Measurements from ENCODE around the gene ATP9A. TPM values are rescaled to one million over a fixed set of nuclear protein-coding genes. Genes with fewer than 3 reads are reported as not detected.

Gene ATP9A
- total RNA-seq, 4 donors from 2014 or later = 17.6 to 28.2 (median 19.5) TPM

GRCh38 chr20:51574248-51575033 lies 193.7 kb downstream of the ATP9A start:
- TF ChIP-seq POLR2A (IDR thresholded peaks at IDR 0.05) (no peak), CTCF (IDR thresholded peaks at IDR 0.05) (no peak)
- DNase-seq = no peak
- intact Hi-C loops (cut with DNase I) = no loop called here
- peaks cover 5 to 26% (median 8%) of the 10 kb centered on the region in 3 donors for H3K4me1 ChIP-seq
- peaks cover 0 to 5% (median 0%) of the 10 kb centered on the region in 3 donors for H3K9me3 ChIP-seq
- peaks cover 0 to under 1% (median 0%) of the 10 kb centered on the region in 4 donors for H3K27me3 ChIP-seq
- WGBS, 2 donors = 69 to 95% methylated on average over 3 to 5 of the region's 6 CpGs
- no peaks in the 10 kb centered on the region for H3K36me3 ChIP-seq
- no peak overlapping the region for H3K27ac ChIP-seq
- no peak overlapping the region for H3K4me3 ChIP-seq

GRCh38 chr20:51573576-51574243 lies 194.5 kb downstream of the ATP9A start:
- Histone ChIP-seq H3K4me3 (no peak overlapping the region), H3K27me3 (peaks cover 0 to 6% (median 0%) of the 10 kb centered on the region in 4 donors), H3K36me3 (no peaks in the 10 kb centered on the region), H3K4me1 (peaks cover 5 to 26% (median 8%) of the 10 kb centered on the region in 3 donors), H3K9me3 (peaks cover 0 to 5% (median 0%) of the 10 kb centered on the region in 3 donors), H3K27ac (peak overlapping the region in 2 of 4 donors; percentile 43 to 48)
- intact Hi-C loops (cut with DNase I) = no loop called here
- DNase-seq = no peak
- TF ChIP-seq POLR2A (IDR thresholded peaks at IDR 0.05) = no peak
- TF ChIP-seq CTCF (IDR thresholded peaks at IDR 0.05) = no peak
- 21 to 48% methylated on average over 7 to 8 of the region's 8 CpGs for WGBS, 2 donors

GRCh38 chr20:51571460-51571794 lies 196.8 kb downstream of the ATP9A start:
- H3K36me3 ChIP-seq = no peaks in the 10 kb centered on the region
- DNase-seq = no peak
- 85 to 94% methylated on average over 4 of the region's 4 CpGs for WGBS, 2 donors
- peaks cover 5 to 26% (median 8%) of the 10 kb centered on the region in 3 donors for H3K4me1 ChIP-seq
- H3K9me3 ChIP-seq = peaks cover 0 to 5% (median 0%) of the 10 kb centered on the region in 3 donors
- no peak overlapping the region for H3K27ac ChIP-seq
- no peak overlapping the region for H3K4me3 ChIP-seq
- intact Hi-C loops (cut with DNase I) = no loop called here
- peaks cover 0 to 10% (median 0%) of the 10 kb centered on the region in 4 donors for H3K27me3 ChIP-seq
- TF ChIP-seq CTCF (IDR thresholded peaks at IDR 0.05) = no peak
- TF ChIP-seq POLR2A (IDR thresholded peaks at IDR 0.05) = no peak

- no peak overlapping the region for H3K4me3 ChIP-seq
- H3K4me1 ChIP-seq = peaks cover 5 to 29% (median 8%) of the 10 kb centered on the region in 3 donors
- intact Hi-C loops (cut with DNase I) = no loop called here
- H3K27me3 ChIP-seq = peaks cover 0 to 15% (median 0%) of the 10 kb centered on the region in 4 donors
- no peak for TF ChIP-seq CTCF (IDR thresholded peaks at IDR 0.05)
- no peak for TF ChIP-seq POLR2A (IDR thresholded peaks at IDR 0.05)
- WGBS, 2 donors = 52 to 57% methylated on average over 10 of the region's 16 CpGs
- no peak for DNase-seq
- H3K27ac ChIP-seq = peak overlapping the region in 1 of 4 donors; percentile 37
- peaks cover 0 to 5% (median 0%) of the 10 kb centered on the region in 3 donors for H3K9me3 ChIP-seq
- H3K36me3 ChIP-seq = no peaks in the 10 kb centered on the region
These were observed 197.3 kb downstream of the ATP9A start for GRCh38 chr20:51570739-51571459.
